Activated T-cell treated with anti-CD3 and anti-CD28 coated beads, Interleukin-2, amount 50 U/mL, for 4 hours (primary cell): ENCODE data around the gene DGKH. TPM values are rescaled to one million over a fixed set of nuclear protein-coding genes. Genes with fewer than 3 reads are reported as not detected.

Source experiments
- ATAC-seq, 2 donors: fragments of 200-7000 bp; cut with Tn5 transposase; one replicate each; pipeline ENCODE4 v1.10.0; 2021
- DNase-seq: peaks from one replicate; pipeline ENCODE4 v3.0.0-alpha.2; 2020
- H3K27me3 Mint-ChIP-seq: one replicate; pipeline ENCODE4 v1.8.0; 2021; ENCODE audit warnings: low read depth, mixed read lengths
- H3K36me3 Mint-ChIP-seq: one replicate; pipeline ENCODE4 v1.8.0; 2022; ENCODE audit warnings: mixed read lengths; ENCODE audit not compliant: insufficient read depth
- H3K4me1 Mint-ChIP-seq: one replicate; pipeline ENCODE4 v1.8.0; 2021; ENCODE audit warnings: low read depth, mixed read lengths
- H3K4me3 Mint-ChIP-seq: one replicate; pipeline ENCODE4 v1.8.0; 2021; ENCODE audit warnings: mild to moderate bottlenecking, moderate library complexity, mixed read lengths
- H3K9me3 Mint-ChIP-seq: one replicate; pipeline ENCODE4 v1.8.0; 2021; ENCODE audit warnings: mixed read lengths
- total RNA-seq, 3 donors: library from RNA; stranded (reverse); gene quantifications; one replicate each; pipeline ENCODE4 v1.2.1, GENCODE V29; 2021

DGKH gene
- total RNA-seq, 3 donors from 2014 or later = 5.1 to 5.7 (median 5.6) TPM

- peaks cover 2% of the 10 kb centered on the region for H3K36me3 Mint-ChIP-seq
- peaks cover 7% of the 10 kb centered on the region for H3K4me1 Mint-ChIP-seq
- DNase-seq (no peak), ATAC-seq (no peak)
- H3K9me3 Mint-ChIP-seq = peaks cover 5% of the 10 kb centered on the region
- H3K4me3 Mint-ChIP-seq = no peak overlapping the region
- H3K27me3 Mint-ChIP-seq = peaks cover 2% of the 10 kb centered on the region
Observed at GRCh38 chr13:42255886-42256285, 207.4 kb downstream of the DGKH start.

GRCh38 chr13:42258747-42259146, 210.3 kb downstream of the DGKH start:
- H3K9me3 Mint-ChIP-seq = peaks cover 5% of the 10 kb centered on the region
- no peak for ATAC-seq
- H3K4me3 Mint-ChIP-seq = no peak overlapping the region
- H3K27me3 Mint-ChIP-seq = no peaks in the 10 kb centered on the region
- H3K36me3 Mint-ChIP-seq = peaks cover 2% of the 10 kb centered on the region
- DNase-seq = no peak
- peaks cover 7% of the 10 kb centered on the region for H3K4me1 Mint-ChIP-seq

GRCh38 chr13:42259515-42259914, 211.1 kb downstream of the DGKH start:
- DNase-seq (no peak), ATAC-seq (no peak)
- Mint-ChIP-seq H3K9me3 (peaks cover 5% of the 10 kb centered on the region), H3K4me1 (peaks cover 7% of the 10 kb centered on the region), H3K27me3 (no peaks in the 10 kb centered on the region), H3K4me3 (no peak overlapping the region), H3K36me3 (peaks cover 2% of the 10 kb centered on the region)

GRCh38 chr13:42260903-42261654, 212.6 kb downstream of the DGKH start:
- Mint-ChIP-seq H3K27me3 (no peaks in the 10 kb centered on the region), H3K4me3 (no peak overlapping the region), H3K4me1 (peaks cover 7% of the 10 kb centered on the region), H3K9me3 (peaks cover 5% of the 10 kb centered on the region), H3K36me3 (peaks cover 2% of the 10 kb centered on the region)
- ATAC-seq = no peak
- DNase-seq = no peak

GRCh38 chr13:42266473-42266872, 218.0 kb downstream of the DGKH start:
- Mint-ChIP-seq H3K36me3 (no peaks in the 10 kb centered on the region), H3K4me3 (no peak overlapping the region), H3K4me1 (peaks cover 13% of the 10 kb centered on the region), H3K9me3 (no peaks in the 10 kb centered on the region), H3K27me3 (no peaks in the 10 kb centered on the region)
- DNase-seq = no peak
- no peak for ATAC-seq

- Mint-ChIP-seq H3K9me3 (no peaks in the 10 kb centered on the region), H3K4me3 (peak overlapping the region; percentile 97), H3K4me1 (peaks cover 39% of the 10 kb centered on the region), H3K27me3 (no peaks in the 10 kb centered on the region), H3K36me3 (no peaks in the 10 kb centered on the region)
- no peak for DNase-seq
- ATAC-seq = no peak
Observed at GRCh38 chr13:42270160-42270856, 221.9 kb downstream of the DGKH start.

- Mint-ChIP-seq H3K9me3 (no peaks in the 10 kb centered on the region), H3K4me1 (peaks cover 44% of the 10 kb centered on the region), H3K36me3 (no peaks in the 10 kb centered on the region), H3K4me3 (peak overlapping the region; percentile 97), H3K27me3 (no peaks in the 10 kb centered on the region)
- DNase-seq = no peak
- no peak for ATAC-seq
Observed at GRCh38 chr13:42270857-42271215, 222.4 kb downstream of the DGKH start.

GRCh38 chr13:42271337-42272114, 223.1 kb downstream of the DGKH start:
- Mint-ChIP-seq H3K36me3 (peaks cover 3% of the 10 kb centered on the region), H3K4me1 (peaks cover 49% of the 10 kb centered on the region), H3K27me3 (no peaks in the 10 kb centered on the region), H3K4me3 (peak overlapping the region; percentile 97), H3K9me3 (no peaks in the 10 kb centered on the region)
- ATAC-seq = peak; percentile 88 to 92
- peak; percentile 91 for DNase-seq

- H3K4me1 Mint-ChIP-seq = peaks cover 55% of the 10 kb centered on the region
- H3K36me3 Mint-ChIP-seq = peaks cover 4% of the 10 kb centered on the region
- H3K27me3 Mint-ChIP-seq = no peaks in the 10 kb centered on the region
- DNase-seq (peak; percentile 30), ATAC-seq (peak; percentile 58 to 62)
- peak within 1 kb of the TSS; percentile 97 for H3K4me3 Mint-ChIP-seq
- H3K9me3 Mint-ChIP-seq = no peaks in the 10 kb centered on the region
Observed at GRCh38 chr13:42272115-42272803, 223.8 kb downstream of the DGKH start, which contains the start of gene AKAP11. Gene AKAP11 (plus strand): TSS chr13:42272152. CDS start chr13:42286349, 14,197 bp downstream.

- Mint-ChIP-seq H3K4me3 (peak overlapping the region; percentile 97), H3K4me1 (peaks cover 60% of the 10 kb centered on the region)
Observed at GRCh38 chr13:42272804-42273175, 224.3 kb downstream of the DGKH start.

GRCh38 chr13:42274386-42275097, 226.1 kb downstream of the DGKH start:
- DNase-seq (no peak), ATAC-seq (no peak)
- no peaks in the 10 kb centered on the region for H3K9me3 Mint-ChIP-seq
- peaks cover 10% of the 10 kb centered on the region for H3K36me3 Mint-ChIP-seq
- H3K4me1 Mint-ChIP-seq = peaks cover 66% of the 10 kb centered on the region
- H3K4me3 Mint-ChIP-seq = peak overlapping the region; percentile 41
- H3K27me3 Mint-ChIP-seq = no peaks in the 10 kb centered on the region

More at GRCh38 chr13:42272804-42273175, 224.3 kb downstream of the DGKH start:
- Mint-ChIP-seq H3K9me3 (no peaks in the 10 kb centered on the region), H3K27me3 (no peaks in the 10 kb centered on the region), H3K36me3 (peaks cover 8% of the 10 kb centered on the region)
- DNase-seq = no peak
- ATAC-seq = peak in 1 of 2 donors; percentile 0

- H3K4me1 Mint-ChIP-seq = peaks cover 66% of the 10 kb centered on the region
Observed at GRCh38 chr13:42275098-42275471, 226.6 kb downstream of the DGKH start.

GRCh38 chr13:42275506-42275905, 227.1 kb downstream of the DGKH start:
- Mint-ChIP-seq H3K4me3 (peak overlapping the region; percentile 8), H3K27me3 (no peaks in the 10 kb centered on the region), H3K4me1 (peaks cover 62% of the 10 kb centered on the region), H3K36me3 (peaks cover 10% of the 10 kb centered on the region), H3K9me3 (no peaks in the 10 kb centered on the region)
- ATAC-seq (peak; percentile 6 to 11), DNase-seq (no peak)

More at GRCh38 chr13:42275098-42275471, 226.6 kb downstream of the DGKH start:
- DNase-seq (no peak), ATAC-seq (no peak)
- H3K9me3 Mint-ChIP-seq = no peaks in the 10 kb centered on the region
- H3K4me3 Mint-ChIP-seq = peak overlapping the region; percentile 8
- peaks cover 10% of the 10 kb centered on the region for H3K36me3 Mint-ChIP-seq
- no peaks in the 10 kb centered on the region for H3K27me3 Mint-ChIP-seq
